Colonic mucosa (tissue), 4 donors: ENCODE measurements around the gene ENAM. TPM values are rescaled to one million over a fixed set of nuclear protein-coding genes. Genes with fewer than 3 reads are reported as not detected.

ENCODE experiments used
- DNase-seq: peaks from one replicate; pipeline ENCODE4 v3.0.0-alpha.2; 2020
- H3K27ac ChIP-seq: fragments of 200-600 bp; one replicate; pipeline ENCODE4 v1.8.0; 2021
- H3K27me3 ChIP-seq: fragments of 200-600 bp; one replicate; pipeline ENCODE4 v1.8.0; 2021
- H3K36me3 ChIP-seq: fragments of 200-600 bp; one replicate; pipeline ENCODE4 v1.8.0; 2021
- H3K4me1 ChIP-seq: fragments of 200-600 bp; one replicate; pipeline ENCODE4 v1.8.0; 2021; ENCODE audit warnings: mild to moderate bottlenecking
- H3K4me3 ChIP-seq: fragments of 200-600 bp; one replicate; pipeline ENCODE4 v1.8.0; 2021
- H3K9ac ChIP-seq, 2 donors: one replicate each; pipeline ENCODE4 v1.7.0; 2013; ENCODE audit warnings: control low read depth in 2 of 2, low read depth in 2 of 2, low read length in 2 of 2
- H3K9me3 ChIP-seq: fragments of 200-600 bp; one replicate; pipeline ENCODE4 v1.8.0; 2021
- intact Hi-C: fragments of 100-400 bp; cut with DNase I; formaldehyde crosslinking; loops from one replicate; pipeline ENCODE4 v1.14.1; 2022
- total RNA-seq, 2 donors: library from RNA; stranded (reverse); fragmentation: NEBNext Ultra II Directional in 1 of 2; extraction: Animal tissue kit (Norgen Biotek cat#: 25700) in 1 of 2; gene quantifications; one replicate each; pipeline ENCODE4 v1.2.1, GENCODE V29; 2021
- TF ChIP-seq, protein P1 (sequence below): fragments of 200-600 bp; IDR thresholded peaks from one replicate; pipeline ENCODE4 v1.8.0; 2022; ENCODE audit warnings: antibody characterized with exemption, mild to moderate bottlenecking
- donor health status: healthy.
- donor health status: DM: no; HTN: no; CAD: no.
- donor health status: DM: no; HTN: no; CAD: no.

The ENAM gene
- total RNA-seq, 2 donors from 2014 or later: not detected

DNA sequence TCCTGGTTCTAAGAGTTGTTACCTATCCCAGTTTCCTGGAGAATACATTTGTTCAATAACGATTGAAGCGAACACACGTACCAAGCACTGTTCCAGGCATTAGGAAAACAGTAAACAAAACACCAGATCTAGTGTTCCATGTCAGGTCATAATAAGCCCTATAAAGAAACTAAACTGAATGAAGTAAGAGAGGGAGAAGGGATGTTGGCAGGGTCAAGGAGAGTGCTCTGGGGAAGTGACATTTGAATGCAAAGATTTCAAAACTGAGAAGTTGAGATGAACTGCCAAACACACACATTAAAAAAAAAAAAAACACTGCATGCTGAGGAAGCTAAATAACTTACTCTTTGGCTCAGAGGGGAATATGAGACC, 14.4 kb upstream of the ENAM start:
- H3K36me3 ChIP-seq: no peaks in the 10 kb centered on the region
- no peaks in the 10 kb centered on the region for H3K27me3 ChIP-seq
- no peak for DNase-seq
- H3K4me1 ChIP-seq: no peaks in the 10 kb centered on the region
- H3K4me3 ChIP-seq: no peak overlapping the region
- intact Hi-C loops: no loop called here
- H3K9me3 ChIP-seq: no peaks in the 10 kb centered on the region
- peak overlapping the region; percentile 31 for H3K27ac ChIP-seq
- H3K9ac ChIP-seq: peak overlapping the region in 1 of 2 donors; percentile 35
- TF ChIP-seq, protein P1, sequence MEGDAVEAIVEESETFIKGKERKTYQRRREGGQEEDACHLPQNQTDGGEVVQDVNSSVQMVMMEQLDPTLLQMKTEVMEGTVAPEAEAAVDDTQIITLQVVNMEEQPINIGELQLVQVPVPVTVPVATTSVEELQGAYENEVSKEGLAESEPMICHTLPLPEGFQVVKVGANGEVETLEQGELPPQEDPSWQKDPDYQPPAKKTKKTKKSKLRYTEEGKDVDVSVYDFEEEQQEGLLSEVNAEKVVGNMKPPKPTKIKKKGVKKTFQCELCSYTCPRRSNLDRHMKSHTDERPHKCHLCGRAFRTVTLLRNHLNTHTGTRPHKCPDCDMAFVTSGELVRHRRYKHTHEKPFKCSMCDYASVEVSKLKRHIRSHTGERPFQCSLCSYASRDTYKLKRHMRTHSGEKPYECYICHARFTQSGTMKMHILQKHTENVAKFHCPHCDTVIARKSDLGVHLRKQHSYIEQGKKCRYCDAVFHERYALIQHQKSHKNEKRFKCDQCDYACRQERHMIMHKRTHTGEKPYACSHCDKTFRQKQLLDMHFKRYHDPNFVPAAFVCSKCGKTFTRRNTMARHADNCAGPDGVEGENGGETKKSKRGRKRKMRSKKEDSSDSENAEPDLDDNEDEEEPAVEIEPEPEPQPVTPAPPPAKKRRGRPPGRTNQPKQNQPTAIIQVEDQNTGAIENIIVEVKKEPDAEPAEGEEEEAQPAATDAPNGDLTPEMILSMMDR: no peak

DNA sequence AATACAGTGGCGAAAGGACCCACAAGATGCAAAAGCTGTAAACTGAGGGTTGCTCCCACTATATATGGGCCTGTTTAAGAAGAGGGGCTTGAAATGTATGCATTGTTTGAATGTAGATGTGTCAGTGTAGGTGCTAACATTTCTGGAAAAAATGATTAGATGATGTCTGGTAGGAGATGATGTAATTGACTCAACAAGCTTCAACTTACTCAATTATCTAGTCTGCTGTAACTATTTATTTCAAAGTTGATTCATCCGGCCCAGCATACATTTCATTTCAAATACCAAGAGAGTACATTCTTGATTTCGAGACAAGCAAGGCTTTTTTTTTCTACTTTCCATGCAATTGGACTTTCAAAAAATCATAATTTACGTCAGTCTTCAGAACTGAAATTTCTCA, 9.3 kb upstream of the ENAM start:
- no peaks in the 10 kb centered on the region for H3K36me3 ChIP-seq
- DNase-seq: no peak
- H3K9me3 ChIP-seq: no peaks in the 10 kb centered on the region
- no peak overlapping the region for H3K9ac ChIP-seq
- no peaks in the 10 kb centered on the region for H3K4me1 ChIP-seq
- no peak overlapping the region for H3K27ac ChIP-seq
- H3K4me3 ChIP-seq: no peak overlapping the region
- H3K27me3 ChIP-seq: no peaks in the 10 kb centered on the region
- TF ChIP-seq, protein P1: no peak
- intact Hi-C loops: no loop called here

DNA sequence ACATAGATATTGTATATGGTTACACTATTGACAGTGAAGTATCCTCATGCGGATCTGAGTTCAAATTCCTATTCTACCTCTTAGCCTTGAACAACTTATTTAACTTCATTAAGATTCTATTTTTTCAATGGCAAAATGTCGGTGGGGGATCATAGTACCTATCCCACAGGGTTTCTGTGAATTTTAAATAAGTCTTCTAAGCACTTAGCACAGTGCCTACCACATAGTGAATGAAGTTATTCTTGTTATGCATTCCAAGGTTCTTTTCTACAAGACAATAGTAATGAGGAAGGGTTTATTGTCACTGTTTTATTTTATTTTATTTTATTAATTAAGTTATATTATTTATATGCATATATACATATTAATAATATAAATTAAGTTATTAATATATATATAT, 8.8 kb upstream of the ENAM start:
- intact Hi-C loops: no loop called here
- no peak overlapping the region for H3K9ac ChIP-seq
- H3K36me3 ChIP-seq: no peaks in the 10 kb centered on the region
- no peaks in the 10 kb centered on the region for H3K27me3 ChIP-seq
- DNase-seq: no peak
- TF ChIP-seq, protein P1: no peak
- H3K4me3 ChIP-seq: no peak overlapping the region
- no peak overlapping the region for H3K27ac ChIP-seq
- no peaks in the 10 kb centered on the region for H3K9me3 ChIP-seq
- no peaks in the 10 kb centered on the region for H3K4me1 ChIP-seq

DNA sequence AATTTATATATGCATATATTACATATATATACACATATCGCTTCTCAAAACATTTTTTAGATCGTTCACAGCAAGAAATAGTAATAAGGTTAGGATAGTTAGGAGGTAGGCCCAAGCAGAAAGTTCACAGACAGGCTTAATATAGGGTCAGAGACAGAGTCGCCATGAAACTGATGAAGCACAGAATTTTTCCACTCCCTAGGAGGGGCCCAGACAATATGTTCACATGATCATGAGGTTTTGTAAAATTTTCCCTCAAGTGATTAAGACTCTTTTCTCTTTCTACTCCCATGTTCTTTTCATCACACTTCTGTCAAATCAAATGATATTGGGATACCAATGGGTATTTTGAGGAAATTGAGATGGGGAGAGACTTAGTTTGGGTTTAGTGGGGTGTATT, 5.2 kb upstream of the ENAM start:
- intact Hi-C loops: no loop called here
- no peak overlapping the region for H3K4me3 ChIP-seq
- DNase-seq: no peak
- H3K9me3 ChIP-seq: no peaks in the 10 kb centered on the region
- H3K27me3 ChIP-seq: no peaks in the 10 kb centered on the region
- H3K36me3 ChIP-seq: no peaks in the 10 kb centered on the region
- no peak overlapping the region for H3K27ac ChIP-seq
- no peaks in the 10 kb centered on the region for H3K4me1 ChIP-seq
- TF ChIP-seq, protein P1: no peak
- H3K9ac ChIP-seq: no peak overlapping the region

DNA sequence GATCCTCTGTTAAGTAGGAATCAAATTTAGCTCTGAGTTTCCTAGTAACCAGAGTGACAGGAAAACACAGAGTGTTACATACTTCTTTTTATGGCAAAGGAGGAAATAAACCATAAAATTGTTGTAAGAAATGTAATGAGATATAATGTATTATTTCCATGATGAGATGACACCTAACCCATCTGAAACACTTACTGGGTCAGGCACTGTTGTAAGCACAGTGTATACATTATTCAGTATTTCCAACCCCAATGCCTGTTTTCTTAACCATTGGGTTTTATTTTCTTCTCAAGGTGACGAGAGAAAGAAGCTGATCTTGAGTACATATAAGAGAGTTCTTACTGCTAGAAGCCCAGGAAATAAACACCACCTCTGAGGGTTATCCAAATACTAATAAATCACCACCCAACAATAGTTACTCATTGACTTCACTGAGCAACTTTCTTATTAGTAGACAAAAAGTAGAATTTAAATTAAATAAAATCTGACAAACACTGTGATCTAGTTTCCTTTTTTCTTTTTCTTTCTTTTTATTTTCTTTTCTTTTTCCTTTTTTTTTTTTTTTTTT, 4.2 kb upstream of the ENAM start:
- H3K4me3 ChIP-seq: no peak overlapping the region
- no peaks in the 10 kb centered on the region for H3K4me1 ChIP-seq
- H3K36me3 ChIP-seq: no peaks in the 10 kb centered on the region
- intact Hi-C loops: no loop called here
- H3K9me3 ChIP-seq: no peaks in the 10 kb centered on the region
- no peak overlapping the region for H3K9ac ChIP-seq
- no peak overlapping the region for H3K27ac ChIP-seq
- no peak for DNase-seq
- H3K27me3 ChIP-seq: no peaks in the 10 kb centered on the region
- TF ChIP-seq, protein P1: no peak
